Panc1 (cell line): ENCODE data around the gene TRAPPC2B. TPM values are rescaled to one million over a fixed set of nuclear protein-coding genes. Genes with fewer than 3 reads are reported as not detected.

Experiments used
- ATAC-seq: fragments of 200-7000 bp; cut with Tn5 transposase; 2 replicates; pipeline ENCODE4 v1.9.1; 2020; ENCODE audit warnings: mild to moderate bottlenecking, moderate library complexity
- BruUV-seq: library from RNA; stranded (reverse); fragments of 400-500 nt; replicated peaks from 2 replicates; lab custom pipeline; 2021; lab: Mats Ljungman, UMichigan
- CTCF ChIA-PET: fragments of 300-600 bp; sonication (Branson Sonifier 250); formaldehyde crosslinking; loops from one replicate; lab custom pipeline; 2022; ENCODE audit warnings: antibody characterized with exemption; lab: Charles Lee
- POLR2A ChIA-PET: fragments of 300-600 bp; sonication (Branson Sonifier 250); formaldehyde crosslinking; loops from one replicate; lab custom pipeline; 2022; ENCODE audit warnings: antibody characterized with exemption; lab: Charles Lee
- DNase-seq: peaks from one replicate; pipeline ENCODE4 v3.0.0-alpha.2; 2010; ENCODE audit warnings: low read depth, low spot score
- H3K27ac ChIP-seq: 2 replicates; pipeline ENCODE4 v1.5.1; 2011; ENCODE audit warnings: mild to moderate bottlenecking, low read length, inconsistent platforms
- H3K27me3 ChIP-seq: fragments of 200-500 bp; sonication (Bioruptor generic); 2 replicates; pipeline ENCODE4 v1.6.0; 2014; ENCODE audit warnings: low read length, inconsistent platforms; ENCODE audit not compliant: control insufficient read depth, insufficient read depth
- H3K36me3 ChIP-seq: fragments of 200-500 bp; sonication (Bioruptor generic); 2 replicates; pipeline ENCODE4 v1.5.1; 2014; ENCODE audit warnings: inconsistent platforms, mild to moderate bottlenecking, low read length, moderate library complexity; ENCODE audit not compliant: control insufficient read depth, insufficient read depth
- H3K4me1 ChIP-seq: 2 replicates; pipeline ENCODE4 v1.5.1; 2011; ENCODE audit warnings: inconsistent platforms, mild to moderate bottlenecking, low read length, moderate library complexity; ENCODE audit not compliant: control insufficient read depth, insufficient read depth
- H3K4me3 ChIP-seq, 2 experiments: 2 replicates each; pipeline ENCODE4 v1.5.1; 2011 to 2012; ENCODE audit warnings: low read depth in 2 of 2, low read length in 2 of 2, mild to moderate bottlenecking in 2 of 2, inconsistent platforms in 1 of 2, moderate library complexity in 1 of 2
- H3K9me3 ChIP-seq: fragments of 200-500 bp; sonication (Bioruptor generic); 2 replicates; pipeline ENCODE4 v1.5.1; 2014; ENCODE audit warnings: low read depth, mild to moderate bottlenecking, inconsistent platforms, low read length, moderate library complexity; ENCODE audit not compliant: control insufficient read depth, insufficient read depth
- POLR2AphosphoS5 ChIP-seq: IDR thresholded peaks from 2 replicates; pipeline ENCODE4 v1.6.1; 2012; ENCODE audit warnings: mild to moderate bottlenecking, low read depth, low read length, moderate library complexity
- SIN3A ChIP-seq: IDR thresholded peaks from 2 replicates; pipeline ENCODE4 v1.6.1; 2012; ENCODE audit warnings: low read depth, mild to moderate bottlenecking, low read length, moderate library complexity, borderline replicate concordance; ENCODE audit not compliant: insufficient read depth
- TCF7L2 ChIP-seq: IDR thresholded peaks from 2 replicates; pipeline ENCODE4 v1.6.1; 2011; ENCODE audit warnings: mild to moderate bottlenecking, low read depth, low read length, inconsistent platforms
- in situ Hi-C: cut with HindIII; loops from 2 replicates; pipeline ENCODE4 v1.10.0; 2016; ENCODE audit warnings: low sequenced_read_pairs, low pct_unique_long_range_greater_than_20kb
- intact Hi-C: fragments of 100-400 bp; cut with micrococcal nuclease; formaldehyde crosslinking; loops from one replicate; pipeline ENCODE4 v1.10.0; 2022; ENCODE audit not compliant: unreplicated experiment
- total RNA-seq: library from RNA; stranded (reverse); gene quantifications from one replicate; pipeline ENCODE4 v1.2.1, GENCODE V29; 2021; ENCODE audit not compliant: unreplicated experiment
- TF ChIP-seq, protein P1 (sequence below): fragments of 450-650 bp; IDR thresholded peaks from 2 replicates; pipeline ENCODE4 v1.5.1; 2017; ENCODE audit warnings: mild to moderate bottlenecking
- TF ChIP-seq, protein P2 (sequence below), 2 experiments: IDR thresholded peaks; 2 replicates each; pipeline ENCODE4 v1.6.1; 2011 to 2012; ENCODE audit warnings: low read depth in 2 of 2, control low read depth in 1 of 2, low read length in 1 of 2, mild to moderate bottlenecking in 1 of 2, moderate library complexity in 1 of 2; ENCODE audit not compliant: insufficient read depth in 1 of 2

The TRAPPC2B gene
- total RNA-seq, 1 experiment from 2014 or later: 15.1 TPM

DNA sequence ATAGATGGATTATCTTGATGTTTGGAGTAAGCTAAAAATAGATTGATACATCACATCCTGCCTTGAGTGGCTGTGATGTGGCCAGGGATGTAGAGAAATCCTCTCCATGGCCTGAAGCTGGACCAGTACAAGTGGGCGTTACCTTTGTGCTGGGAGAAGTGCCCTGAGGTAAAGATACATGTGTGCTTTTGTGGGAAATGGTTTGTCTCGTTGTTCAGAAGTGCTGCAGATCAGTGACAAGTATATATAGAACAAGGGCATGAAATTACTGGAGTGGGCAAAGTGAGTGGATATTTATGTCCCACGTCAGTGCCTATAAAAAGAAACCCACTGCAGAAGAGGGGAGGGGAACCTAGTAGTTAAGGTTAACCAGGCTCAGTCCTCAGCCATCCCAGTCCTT, 24.5 kb upstream of the TRAPPC2B start:
- H3K4me1 ChIP-seq: no peaks in the 10 kb centered on the region
- ChIA-PET CTCF (no interaction called here), POLR2A (no interaction called here)
- DNase-seq: no peak
- no peak overlapping the region for H3K4me3 ChIP-seq
- TF ChIP-seq SIN3A: no peak
- TF ChIP-seq, protein P1, sequence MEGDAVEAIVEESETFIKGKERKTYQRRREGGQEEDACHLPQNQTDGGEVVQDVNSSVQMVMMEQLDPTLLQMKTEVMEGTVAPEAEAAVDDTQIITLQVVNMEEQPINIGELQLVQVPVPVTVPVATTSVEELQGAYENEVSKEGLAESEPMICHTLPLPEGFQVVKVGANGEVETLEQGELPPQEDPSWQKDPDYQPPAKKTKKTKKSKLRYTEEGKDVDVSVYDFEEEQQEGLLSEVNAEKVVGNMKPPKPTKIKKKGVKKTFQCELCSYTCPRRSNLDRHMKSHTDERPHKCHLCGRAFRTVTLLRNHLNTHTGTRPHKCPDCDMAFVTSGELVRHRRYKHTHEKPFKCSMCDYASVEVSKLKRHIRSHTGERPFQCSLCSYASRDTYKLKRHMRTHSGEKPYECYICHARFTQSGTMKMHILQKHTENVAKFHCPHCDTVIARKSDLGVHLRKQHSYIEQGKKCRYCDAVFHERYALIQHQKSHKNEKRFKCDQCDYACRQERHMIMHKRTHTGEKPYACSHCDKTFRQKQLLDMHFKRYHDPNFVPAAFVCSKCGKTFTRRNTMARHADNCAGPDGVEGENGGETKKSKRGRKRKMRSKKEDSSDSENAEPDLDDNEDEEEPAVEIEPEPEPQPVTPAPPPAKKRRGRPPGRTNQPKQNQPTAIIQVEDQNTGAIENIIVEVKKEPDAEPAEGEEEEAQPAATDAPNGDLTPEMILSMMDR: no peak
- TF ChIP-seq TCF7L2: no peak
- TF ChIP-seq, protein P2, sequence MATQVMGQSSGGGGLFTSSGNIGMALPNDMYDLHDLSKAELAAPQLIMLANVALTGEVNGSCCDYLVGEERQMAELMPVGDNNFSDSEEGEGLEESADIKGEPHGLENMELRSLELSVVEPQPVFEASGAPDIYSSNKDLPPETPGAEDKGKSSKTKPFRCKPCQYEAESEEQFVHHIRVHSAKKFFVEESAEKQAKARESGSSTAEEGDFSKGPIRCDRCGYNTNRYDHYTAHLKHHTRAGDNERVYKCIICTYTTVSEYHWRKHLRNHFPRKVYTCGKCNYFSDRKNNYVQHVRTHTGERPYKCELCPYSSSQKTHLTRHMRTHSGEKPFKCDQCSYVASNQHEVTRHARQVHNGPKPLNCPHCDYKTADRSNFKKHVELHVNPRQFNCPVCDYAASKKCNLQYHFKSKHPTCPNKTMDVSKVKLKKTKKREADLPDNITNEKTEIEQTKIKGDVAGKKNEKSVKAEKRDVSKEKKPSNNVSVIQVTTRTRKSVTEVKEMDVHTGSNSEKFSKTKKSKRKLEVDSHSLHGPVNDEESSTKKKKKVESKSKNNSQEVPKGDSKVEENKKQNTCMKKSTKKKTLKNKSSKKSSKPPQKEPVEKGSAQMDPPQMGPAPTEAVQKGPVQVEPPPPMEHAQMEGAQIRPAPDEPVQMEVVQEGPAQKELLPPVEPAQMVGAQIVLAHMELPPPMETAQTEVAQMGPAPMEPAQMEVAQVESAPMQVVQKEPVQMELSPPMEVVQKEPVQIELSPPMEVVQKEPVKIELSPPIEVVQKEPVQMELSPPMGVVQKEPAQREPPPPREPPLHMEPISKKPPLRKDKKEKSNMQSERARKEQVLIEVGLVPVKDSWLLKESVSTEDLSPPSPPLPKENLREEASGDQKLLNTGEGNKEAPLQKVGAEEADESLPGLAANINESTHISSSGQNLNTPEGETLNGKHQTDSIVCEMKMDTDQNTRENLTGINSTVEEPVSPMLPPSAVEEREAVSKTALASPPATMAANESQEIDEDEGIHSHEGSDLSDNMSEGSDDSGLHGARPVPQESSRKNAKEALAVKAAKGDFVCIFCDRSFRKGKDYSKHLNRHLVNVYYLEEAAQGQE (IDR thresholded peaks at IDR 0.05; ENCODE audit: insufficient read depth in 1 of 2, low read depth in 2 of 2, low read length in 1 of 2): no peak
- no peak for TF ChIP-seq POLR2AphosphoS5
- in situ Hi-C loops: no loop called here
- no peak overlapping the region for H3K27ac ChIP-seq
- ATAC-seq: no peak
- intact Hi-C loops: no loop called here
- H3K27me3 ChIP-seq: no peaks in the 10 kb centered on the region
- no peaks in the 10 kb centered on the region for H3K9me3 ChIP-seq
- H3K36me3 ChIP-seq: no peaks in the 10 kb centered on the region
- no TSS peak for BruUV-seq

DNA sequence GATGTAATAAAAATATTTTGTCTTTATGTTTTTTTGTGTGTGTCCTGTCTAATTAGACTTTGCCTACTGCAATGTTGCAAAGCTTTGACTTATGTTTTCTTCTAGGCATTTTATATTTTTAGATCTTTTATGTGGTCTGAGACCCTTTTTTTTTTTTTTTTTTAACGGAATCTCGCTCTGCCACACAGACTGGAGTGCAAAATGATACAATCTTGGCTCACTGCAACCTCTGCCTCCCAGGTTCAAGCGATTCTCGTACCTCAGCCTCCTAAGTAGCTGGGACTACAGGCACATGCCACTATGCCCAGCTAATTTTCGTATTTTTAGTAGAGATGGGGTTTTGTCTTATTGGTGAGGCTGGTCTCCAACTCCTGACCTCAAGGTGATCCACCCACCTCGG, 20.8 kb upstream of the TRAPPC2B start:
- BruUV-seq: no TSS peak
- Histone ChIP-seq H3K4me3 (no peak overlapping the region), H3K36me3 (no peaks in the 10 kb centered on the region), H3K27me3 (no peaks in the 10 kb centered on the region), H3K4me1 (no peaks in the 10 kb centered on the region), H3K27ac (no peak overlapping the region), H3K9me3 (no peaks in the 10 kb centered on the region)
- ChIA-PET POLR2A (no interaction called here), CTCF (no interaction called here)
- intact Hi-C loops (no loop called here), in situ Hi-C loops (no loop called here)
- ATAC-seq: no peak
- no peak for DNase-seq
- TF ChIP-seq SIN3A (no peak), TCF7L2 (no peak), POLR2AphosphoS5 (no peak)
- TF ChIP-seq, protein P1: no peak
- TF ChIP-seq, protein P2 (IDR thresholded peaks at IDR 0.05; ENCODE audit: insufficient read depth in 1 of 2, low read depth in 2 of 2, low read length in 1 of 2): no peak
